MCF 10A (cell line): ENCODE measurements around the gene KAZN. TPM values are rescaled to one million over a fixed set of nuclear protein-coding genes. Genes with fewer than 3 reads are reported as not detected.

ENCODE experiments used
- BruUV-seq: library from RNA; stranded (reverse); fragments of 400-500 nt; replicated peaks from 2 replicates; lab custom pipeline; 2021; lab: Mats Ljungman, UMichigan
- CTCF ChIA-PET: fragments of 300-600 bp; sonication (Branson Sonifier 250); formaldehyde crosslinking; extraction: SDS; loops from one replicate; lab custom pipeline; 2021; ENCODE audit warnings: antibody characterized with exemption, inconsistent platforms; lab: Yijun Ruan, JAX
- POLR2A ChIA-PET: fragments of 300-600, 350-650 bp; sonication (Branson Sonifier 250); formaldehyde crosslinking; extraction: SDS; loops from one replicate; lab custom pipeline; 2020; ENCODE audit warnings: antibody characterized with exemption, inconsistent platforms; lab: Yijun Ruan, JAX
- DNase-seq: peaks from one replicate; pipeline ENCODE4 v3.0.0-alpha.2; 2018; ENCODE audit not compliant: unreplicated experiment
- H3K27ac Mint-ChIP-seq: one replicate; pipeline ENCODE4 v1.8.0; 2022; ENCODE audit warnings: mild to moderate bottlenecking, low read depth, mixed read lengths; ENCODE audit not compliant: unreplicated experiment
- H3K27me3 Mint-ChIP-seq: one replicate; pipeline ENCODE4 v1.8.0; 2022; ENCODE audit warnings: mixed read lengths; ENCODE audit not compliant: insufficient read depth, unreplicated experiment
- H3K36me3 Mint-ChIP-seq: one replicate; pipeline ENCODE4 v1.8.0; 2022; ENCODE audit warnings: mild to moderate bottlenecking, moderate library complexity, mixed read lengths; ENCODE audit not compliant: insufficient read depth, unreplicated experiment
- H3K4me1 Mint-ChIP-seq: one replicate; pipeline ENCODE4 v1.8.0; 2022; ENCODE audit warnings: mixed read lengths; ENCODE audit not compliant: insufficient read depth, unreplicated experiment
- H3K4me3 Mint-ChIP-seq: one replicate; pipeline ENCODE4 v1.8.0; 2022; ENCODE audit warnings: mild to moderate bottlenecking, moderate library complexity, mixed read lengths; ENCODE audit not compliant: unreplicated experiment
- H3K9me3 Mint-ChIP-seq: one replicate; pipeline ENCODE4 v1.8.0; 2022; ENCODE audit warnings: mixed read lengths; ENCODE audit not compliant: unreplicated experiment
- CTCF ChIP-seq: fragments of 200-600 bp; IDR thresholded peaks from one replicate; pipeline ENCODE4 v1.8.0; 2022; ENCODE audit warnings: antibody characterized with exemption, mild to moderate bottlenecking; ENCODE audit not compliant: unreplicated experiment
- intact Hi-C: fragments of 100-400 bp; cut with micrococcal nuclease; formaldehyde crosslinking; loops from 2 replicates; pipeline ENCODE4 v1.14.1; 2022
- total RNA-seq: library from RNA; stranded (reverse); gene quantifications from 2 replicates; pipeline ENCODE4 v1.2.3, GENCODE V29; 2022

Gene KAZN
- total RNA-seq, 1 experiment from 2014 or later = 3.3 TPM

- peaks cover 23% of the 10 kb centered on the region for H3K4me1 Mint-ChIP-seq
- H3K36me3 Mint-ChIP-seq = no peaks in the 10 kb centered on the region
- TF ChIP-seq CTCF = no peak
- ChIA-PET CTCF (interaction anchor here (0.5 to 0.6 kb wide), 2 partner anchors 12 to 171 kb away, joined by 3 read pairs; no protein-coding TSS in a partner anchor), POLR2A (no interaction called here)
- intact Hi-C loops = no loop called here
- no peak overlapping the region for H3K4me3 Mint-ChIP-seq
- H3K27ac Mint-ChIP-seq = no peak overlapping the region
- H3K9me3 Mint-ChIP-seq = no peaks in the 10 kb centered on the region
- DNase-seq = no peak
- no TSS peak for BruUV-seq
- H3K27me3 Mint-ChIP-seq = no peaks in the 10 kb centered on the region
These were observed 146.7 kb downstream of the KAZN start for GRCh38 chr1:14745001-14745720.

- no peak for TF ChIP-seq CTCF
- H3K27me3 Mint-ChIP-seq = no peaks in the 10 kb centered on the region
- no peak for DNase-seq
- H3K4me3 Mint-ChIP-seq = no peak overlapping the region
- BruUV-seq = no TSS peak
- H3K4me1 Mint-ChIP-seq = peaks cover 23% of the 10 kb centered on the region
- ChIA-PET POLR2A (no interaction called here), CTCF (interaction anchor here (0.5 kb wide), 1 partner anchor 13 kb away, joined by 3 read pairs; no protein-coding TSS in a partner anchor)
- no peaks in the 10 kb centered on the region for H3K9me3 Mint-ChIP-seq
- no peaks in the 10 kb centered on the region for H3K36me3 Mint-ChIP-seq
- intact Hi-C loops = no loop called here
- no peak overlapping the region for H3K27ac Mint-ChIP-seq
These were observed 147.3 kb downstream of the KAZN start for GRCh38 chr1:14745789-14746188.

- no peak for TF ChIP-seq CTCF
- no TSS peak for BruUV-seq
- no peaks in the 10 kb centered on the region for H3K9me3 Mint-ChIP-seq
- DNase-seq = no peak
- no peak overlapping the region for H3K27ac Mint-ChIP-seq
- H3K36me3 Mint-ChIP-seq = no peaks in the 10 kb centered on the region
- H3K4me1 Mint-ChIP-seq = peaks cover 18% of the 10 kb centered on the region
- POLR2A ChIA-PET = no interaction called here
- H3K27me3 Mint-ChIP-seq = no peaks in the 10 kb centered on the region
- H3K4me3 Mint-ChIP-seq = no peak overlapping the region
- intact Hi-C loops = no loop called here
- CTCF ChIA-PET = interaction anchor here (0.6 kb wide), 1 partner anchor 797 kb away, joined by 3 read pairs; no protein-coding TSS in a partner anchor
These were observed 147.9 kb downstream of the KAZN start for GRCh38 chr1:14746393-14746792.

- no peak for DNase-seq
- intact Hi-C loops = no loop called here
- Mint-ChIP-seq H3K36me3 (no peaks in the 10 kb centered on the region), H3K27ac (no peak overlapping the region), H3K4me1 (no peaks in the 10 kb centered on the region), H3K9me3 (no peaks in the 10 kb centered on the region), H3K27me3 (no peaks in the 10 kb centered on the region), H3K4me3 (no peak overlapping the region)
- no peak for TF ChIP-seq CTCF
- CTCF ChIA-PET = no interaction called here
- POLR2A ChIA-PET = interaction anchor here (0.5 to 0.9 kb wide), 2 partner anchors 18 to 782 kb away, joined by 3 to 4 read pairs; no protein-coding TSS in a partner anchor
- no TSS peak for BruUV-seq
These were observed 149.7 kb downstream of the KAZN start for GRCh38 chr1:14748151-14748550.
